HG03097 (cell line): ENCODE results near the gene C4orf46.
"Not testable (repeated sequence)": the region's sequence is repeated elsewhere in the genome, so short reads cannot be mapped to it uniquely, and the experiment has no call there.

Source experiments
- ATAC-seq: cut with Tn5 transposase; IDR thresholded peaks from one replicate; pipeline ENCODE4 v1.9.1; 2021; ENCODE audit not compliant: unreplicated experiment, low FRiP score

C4orf46 gene

DNA sequence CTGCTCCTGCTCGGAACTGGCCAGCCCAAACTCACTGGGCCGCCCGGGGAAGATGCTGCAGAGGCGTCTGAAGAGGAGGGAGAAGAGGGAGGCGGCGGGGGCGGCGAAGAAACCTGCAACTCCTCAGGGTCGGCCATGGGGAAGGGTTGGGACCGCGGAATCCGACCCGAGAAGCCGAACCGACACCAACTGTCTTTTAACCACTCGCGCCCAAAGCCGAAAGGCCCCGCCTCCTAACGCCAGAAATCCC is at the start of gene C4orf46:
Gene C4orf46, minus strand, starts transcription at position 223 of the 250 bp plus-strand sequence. Its CDS starts 86 bp downstream, at position 137.
- ATAC-seq: no peak

DNA sequence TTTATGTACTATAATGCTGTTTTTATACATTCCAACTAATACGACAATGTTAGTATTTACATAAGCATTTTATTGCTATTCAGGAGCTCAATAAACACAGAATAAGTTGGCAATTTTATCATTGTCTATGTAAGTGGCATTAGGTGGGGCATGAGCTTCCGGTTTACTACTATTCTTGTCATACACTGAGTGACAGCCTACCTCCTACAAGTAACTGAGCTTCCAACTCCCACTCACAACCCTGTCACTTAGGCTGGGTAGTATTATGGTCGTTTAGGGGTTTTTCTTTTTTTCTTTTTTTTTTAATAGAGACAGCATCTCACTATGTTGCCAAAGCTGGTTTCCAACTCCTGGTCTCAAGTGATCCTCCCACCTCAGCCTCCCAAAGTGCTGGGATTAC is 44.1 kb upstream of the C4orf46 start:
- no peak for ATAC-seq

DNA sequence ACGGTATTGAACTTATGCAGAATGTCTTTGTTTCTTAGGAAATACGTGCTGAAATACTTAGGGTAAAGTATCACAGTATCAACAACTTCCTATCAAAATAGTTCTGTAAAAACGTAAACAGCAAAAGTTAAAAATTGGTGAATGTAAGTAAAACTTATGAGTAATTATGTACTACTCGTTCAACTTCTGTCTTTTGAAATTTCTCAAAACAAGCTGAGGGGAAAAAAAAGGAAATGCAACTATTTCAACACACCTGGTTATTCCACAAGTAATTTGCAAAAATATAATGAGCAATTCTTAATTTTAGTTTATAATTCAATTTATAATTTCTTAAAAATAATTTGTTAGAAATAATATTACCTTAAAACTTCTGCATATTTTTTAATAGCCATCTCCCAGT is 43.2 kb upstream of the C4orf46 start:
- no peak for ATAC-seq

DNA sequence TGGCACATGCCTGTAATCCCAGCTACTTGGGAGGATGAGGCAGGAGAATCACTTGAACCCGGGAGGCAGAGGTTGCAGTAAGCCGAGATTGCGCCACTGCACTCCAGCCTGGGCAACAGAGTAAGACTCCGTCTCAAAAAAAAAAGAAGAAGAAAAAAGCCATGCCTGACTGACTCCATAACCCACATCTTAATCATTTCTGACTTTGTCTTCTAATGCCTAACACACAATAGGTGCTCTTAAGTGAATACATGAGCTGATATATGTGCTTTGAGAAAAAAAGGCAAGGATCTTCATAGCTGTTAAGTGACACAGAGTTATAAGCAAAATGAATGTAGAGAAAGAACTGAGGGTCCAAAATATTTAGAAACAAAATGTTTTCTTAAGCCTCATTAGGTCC is 40.9 kb upstream of the C4orf46 start:
- not testable (repeated sequence) for ATAC-seq

DNA sequence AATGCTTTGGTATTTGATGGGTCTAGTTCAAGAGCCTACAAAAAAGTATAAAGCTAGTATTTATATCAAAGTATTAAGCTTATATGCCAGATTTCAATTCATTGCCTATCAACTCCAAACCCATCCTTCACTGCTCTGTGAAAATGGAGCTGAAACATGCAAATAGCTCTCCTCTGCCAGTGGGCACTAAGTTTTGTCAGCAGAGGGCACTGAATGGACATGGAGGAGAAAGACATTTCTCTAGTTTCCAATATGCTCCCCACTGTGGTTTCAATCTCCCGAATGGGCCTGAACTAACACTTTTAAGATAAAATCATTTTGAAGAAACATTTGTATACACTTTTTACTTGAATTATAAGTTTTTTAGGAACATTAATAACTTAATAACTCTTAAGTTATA is 39.1 kb upstream of the C4orf46 start:
- ATAC-seq: no peak

DNA sequence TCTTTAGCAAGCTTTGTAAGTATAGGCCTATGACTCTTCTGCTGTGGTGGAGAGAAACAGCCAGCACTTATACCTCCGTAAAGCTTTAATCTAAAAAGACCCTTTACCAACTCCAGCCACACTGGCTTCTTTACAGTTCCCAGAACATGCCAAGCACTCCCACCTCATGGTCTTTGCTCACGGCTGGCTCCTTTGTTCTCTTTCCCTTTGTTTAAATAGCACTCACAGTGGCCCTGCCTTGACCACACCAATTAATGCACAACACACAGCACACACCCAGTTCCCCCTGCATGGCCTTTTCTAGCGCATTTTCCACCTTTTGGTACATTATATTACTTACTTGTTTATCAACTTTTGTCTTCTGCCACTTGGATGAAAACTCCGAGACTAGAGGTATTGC is 32.6 kb upstream of the C4orf46 start:
- no peak for ATAC-seq

DNA sequence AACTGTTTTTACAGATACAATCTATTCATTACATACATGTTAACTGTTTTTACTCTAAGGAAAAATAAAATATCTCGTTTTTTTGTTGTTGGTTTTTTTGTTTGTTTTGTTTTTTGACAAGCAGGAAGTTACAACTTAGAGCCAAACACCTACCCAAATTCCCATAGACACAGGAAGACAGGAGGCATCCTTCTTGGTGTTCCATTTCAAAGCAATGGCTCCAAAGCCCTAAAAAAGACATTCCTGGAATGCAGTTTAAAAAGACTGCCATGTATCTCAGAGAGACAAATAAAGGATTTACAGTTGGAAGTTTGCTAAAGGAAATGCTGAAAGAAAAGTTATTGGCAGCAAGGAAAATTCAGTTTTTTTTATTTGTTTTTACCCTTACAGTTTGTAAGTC is 17.1 kb upstream of the C4orf46 start:
- no peak for ATAC-seq

DNA sequence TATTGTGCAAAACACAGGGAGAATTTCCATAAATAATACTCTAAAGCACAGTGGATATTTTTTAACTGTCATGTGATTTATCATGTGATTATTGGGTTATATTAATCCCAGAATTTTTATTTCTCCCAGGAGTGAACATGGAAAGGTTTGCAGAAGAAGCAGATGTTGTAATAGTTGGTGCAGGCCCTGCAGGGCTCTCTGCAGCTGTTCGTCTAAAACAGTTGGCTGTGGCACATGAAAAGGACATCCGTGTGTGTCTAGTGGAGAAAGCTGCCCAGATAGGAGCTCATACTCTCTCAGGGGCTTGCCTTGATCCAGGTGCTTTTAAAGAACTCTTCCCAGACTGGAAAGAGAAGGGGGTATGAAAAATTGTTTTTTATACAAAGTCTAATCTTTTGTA is 10.4 kb upstream of the C4orf46 start:
- ATAC-seq: no peak

DNA sequence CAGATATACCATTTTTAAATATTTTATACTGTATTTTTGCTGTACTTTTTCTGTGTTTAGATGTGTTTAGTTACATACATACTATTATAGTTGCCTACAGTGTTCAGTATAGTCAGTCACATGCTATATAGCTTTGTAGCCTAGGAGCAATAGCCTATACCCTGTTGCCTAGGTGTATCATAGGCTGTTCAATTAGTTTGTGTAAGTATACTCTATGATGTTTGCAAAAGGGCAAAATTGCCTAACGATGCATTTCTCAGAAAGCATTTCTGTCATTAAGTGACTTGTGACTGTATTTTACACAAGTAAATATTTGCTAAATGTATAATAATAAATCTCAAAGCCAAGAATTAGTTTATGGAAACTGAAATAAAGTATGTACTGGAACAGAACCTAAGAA is 9.9 kb upstream of the C4orf46 start:
- ATAC-seq: no peak

DNA sequence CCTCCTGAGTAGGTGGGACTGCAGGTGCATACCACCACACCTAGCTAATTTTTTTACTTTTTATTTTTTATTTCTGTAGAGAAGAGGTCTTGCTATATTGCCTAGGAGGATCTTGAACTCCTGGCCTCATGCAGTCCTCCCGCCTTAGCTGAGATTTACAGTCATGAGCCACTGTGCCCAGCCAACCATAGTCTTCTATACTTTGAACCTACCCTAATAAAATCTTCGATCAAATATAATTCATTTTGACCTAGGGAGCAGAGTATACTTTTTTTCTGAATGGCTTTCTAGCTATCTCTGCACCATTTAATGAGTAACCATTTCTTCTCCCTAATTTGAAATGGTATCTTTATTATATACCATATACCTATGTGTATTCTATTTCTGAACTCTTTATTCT is 7.1 kb upstream of the C4orf46 start:
- ATAC-seq: no peak

DNA sequence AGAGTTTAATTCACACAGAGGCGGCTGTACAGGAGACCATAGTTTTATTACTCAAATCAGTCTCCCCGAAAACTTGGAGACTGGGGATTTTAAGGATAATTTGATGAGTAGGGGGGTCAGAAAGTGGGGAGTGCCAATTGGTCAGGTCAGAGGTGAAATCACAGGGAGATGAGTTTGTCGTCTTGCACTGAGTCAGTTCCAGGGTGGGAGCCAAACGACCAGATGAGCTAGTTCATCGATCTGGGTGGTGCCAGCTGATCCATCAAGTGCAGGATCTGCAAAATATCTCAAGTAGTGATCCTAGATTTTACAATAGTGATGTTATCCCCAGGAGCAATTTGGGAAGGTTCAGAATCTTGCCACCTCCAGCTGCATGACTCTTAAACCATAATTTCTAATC is 4.4 kb upstream of the C4orf46 start:
- no peak for ATAC-seq

DNA sequence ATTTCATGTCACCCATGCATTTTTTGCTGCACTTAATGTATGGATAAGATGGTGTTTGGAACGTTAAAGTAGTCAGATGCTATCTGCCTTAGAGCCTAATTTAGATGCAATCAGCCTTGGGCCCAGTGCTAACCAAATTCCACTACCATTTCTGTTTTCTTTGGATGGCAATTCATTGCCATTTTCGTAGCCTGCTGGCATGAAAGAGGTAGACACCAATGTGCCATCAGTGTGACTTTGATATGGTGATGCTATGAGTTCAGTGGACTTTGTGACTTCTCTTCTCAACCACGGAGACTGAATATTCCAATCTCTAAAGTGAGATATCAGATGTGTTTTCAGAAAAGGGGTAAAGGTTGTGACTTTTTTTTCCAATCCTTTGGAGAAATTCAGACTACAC is 1.9 kb upstream of the C4orf46 start:
- no peak for ATAC-seq

DNA sequence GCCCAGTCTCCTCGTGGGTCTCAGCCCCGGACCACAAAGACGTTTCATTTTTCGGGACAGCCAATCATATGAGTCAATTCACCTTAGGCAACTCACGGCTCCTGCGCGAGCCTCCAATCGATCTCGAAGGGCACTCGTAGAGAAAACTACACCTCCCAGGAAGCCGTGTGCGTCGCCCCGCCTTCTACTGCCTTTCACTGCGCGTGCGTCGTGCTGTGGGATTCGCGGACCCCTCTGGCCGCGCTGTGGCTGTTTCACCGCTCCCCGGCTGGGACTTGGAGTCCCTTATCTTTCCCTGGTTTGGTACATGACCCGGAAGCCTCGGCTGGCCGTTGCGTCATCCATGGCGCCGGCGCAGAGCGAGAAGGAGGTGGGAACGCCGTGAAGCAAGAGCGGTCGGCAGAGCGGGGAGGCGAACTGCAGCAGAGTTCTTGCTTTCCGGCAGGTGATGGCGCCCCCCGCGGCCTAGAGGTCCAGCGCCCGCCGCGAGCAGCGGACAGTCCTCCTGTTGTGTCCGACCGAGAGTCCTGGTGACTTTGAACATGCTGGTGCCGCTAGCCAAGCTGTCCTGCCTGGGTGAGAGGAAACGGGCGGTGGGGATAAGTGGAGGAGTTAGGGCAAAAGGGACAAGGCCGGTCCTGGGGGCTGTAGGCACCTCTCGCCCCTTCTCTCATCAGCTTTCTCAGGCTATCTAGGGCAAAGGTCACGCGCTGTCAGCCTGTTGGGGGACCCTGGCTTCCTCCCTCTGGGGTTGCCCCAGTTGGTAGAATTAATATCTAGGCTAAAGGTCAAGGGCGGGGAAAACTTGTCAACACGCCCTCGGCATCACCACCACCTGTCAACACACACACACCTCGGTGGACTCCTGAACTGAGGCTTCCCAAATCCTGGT is 474 bp upstream of the C4orf46 start, which contains the start of gene ETFDH:
Gene ETFDH, plus strand, starts transcription at position 382 of the 892 bp plus-strand sequence. Its CDS starts 161 bp downstream, at position 543.
- peak; percentile 85 for ATAC-seq

DNA sequence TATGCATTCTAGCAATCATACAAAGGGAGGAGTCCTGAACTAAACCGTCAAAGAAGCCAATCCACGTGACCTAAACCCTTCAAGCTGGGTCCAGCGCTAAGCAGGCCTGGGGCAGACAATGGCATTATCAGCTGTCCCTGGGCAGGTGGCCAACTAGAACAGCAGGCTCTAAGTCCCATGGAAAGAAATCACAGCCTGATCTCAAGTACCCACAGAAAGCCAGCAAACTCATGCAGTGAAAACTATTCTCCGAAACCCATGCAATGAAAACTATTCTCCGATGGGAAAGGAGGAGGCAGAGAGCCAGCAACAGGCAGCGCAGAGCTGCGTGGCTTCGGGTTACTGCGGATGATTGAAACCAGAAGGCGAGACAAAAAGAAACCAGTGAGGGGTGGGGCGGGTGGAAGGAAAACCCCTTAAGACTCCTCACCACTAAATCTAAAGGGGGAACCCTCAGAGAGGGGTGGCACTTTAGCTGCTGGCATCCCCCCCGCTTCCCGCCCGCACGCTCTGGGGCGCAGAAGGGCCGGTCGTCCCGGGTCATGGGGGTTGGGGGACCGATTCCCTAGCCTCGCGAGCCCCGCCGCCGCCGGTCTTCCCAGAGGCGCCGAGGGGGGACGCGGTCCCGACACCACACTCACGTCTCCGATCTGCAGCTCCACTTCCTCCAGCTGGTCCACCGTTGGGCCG is 567 bp downstream of the C4orf46 start:
- ATAC-seq: peak; percentile 30

DNA sequence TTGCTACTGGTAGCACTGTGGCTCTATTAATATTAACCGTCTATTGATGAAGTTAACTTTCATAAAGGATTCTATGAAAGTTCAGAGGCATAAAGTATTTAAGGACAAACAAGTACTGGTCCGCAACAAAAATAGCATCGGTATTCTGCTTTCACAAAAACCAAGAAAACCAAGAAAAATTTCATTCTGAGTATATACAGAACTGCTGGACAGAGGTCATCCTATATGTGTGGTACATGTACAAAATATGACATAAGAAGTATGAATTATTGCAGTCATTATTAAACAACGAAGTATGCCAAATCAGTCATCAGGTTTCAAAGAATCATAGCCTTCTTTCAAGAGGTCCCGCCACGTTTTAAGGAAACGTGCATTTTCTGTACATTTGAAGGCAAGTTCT is 2.4 kb downstream of the C4orf46 start:
- ATAC-seq: no peak

DNA sequence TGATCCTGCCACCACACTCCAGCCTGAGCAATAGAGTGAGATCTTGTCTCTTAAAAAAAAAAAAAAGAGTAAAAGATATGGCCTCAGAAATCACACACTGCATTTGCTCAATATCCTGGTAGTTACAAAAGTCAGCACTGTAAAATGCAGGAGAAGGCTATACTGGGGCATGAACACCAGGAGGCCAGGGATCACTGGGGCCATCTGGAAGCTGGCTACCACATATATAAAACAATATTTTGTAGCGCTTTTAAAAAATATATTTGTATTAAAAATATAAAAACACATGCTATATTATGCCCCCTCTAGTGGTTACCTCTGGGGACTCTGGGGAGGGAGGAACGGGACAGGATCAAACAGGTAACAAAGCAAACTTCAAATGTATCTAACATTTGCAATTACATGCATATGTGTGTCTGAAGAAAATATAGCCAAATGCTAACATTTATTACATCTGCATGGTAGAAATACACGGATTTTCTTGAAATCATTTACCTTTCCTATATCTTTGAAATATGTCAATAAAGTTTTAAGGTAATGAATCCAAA is 4.0 kb downstream of the C4orf46 start:
- no peak for ATAC-seq

DNA sequence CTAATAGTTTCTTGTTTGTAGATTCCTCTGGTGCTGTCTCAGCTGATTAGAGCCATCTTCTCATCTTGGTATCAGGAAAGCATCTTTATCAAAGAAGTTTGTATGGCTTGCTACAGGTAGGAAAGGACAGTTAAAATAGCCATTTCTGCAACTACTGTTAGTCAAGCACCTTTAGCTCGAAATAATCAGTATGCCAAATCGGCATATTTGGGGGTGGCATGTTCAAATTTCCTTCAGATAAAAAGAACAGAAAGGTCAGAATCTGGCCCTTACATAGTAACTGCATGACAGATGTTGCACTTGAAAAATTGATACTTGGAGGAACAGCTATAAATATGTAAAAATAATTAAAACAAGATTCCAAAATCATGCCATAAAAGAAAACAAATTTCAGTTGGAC is 4.8 kb downstream of the C4orf46 start:
- ATAC-seq: no peak

DNA sequence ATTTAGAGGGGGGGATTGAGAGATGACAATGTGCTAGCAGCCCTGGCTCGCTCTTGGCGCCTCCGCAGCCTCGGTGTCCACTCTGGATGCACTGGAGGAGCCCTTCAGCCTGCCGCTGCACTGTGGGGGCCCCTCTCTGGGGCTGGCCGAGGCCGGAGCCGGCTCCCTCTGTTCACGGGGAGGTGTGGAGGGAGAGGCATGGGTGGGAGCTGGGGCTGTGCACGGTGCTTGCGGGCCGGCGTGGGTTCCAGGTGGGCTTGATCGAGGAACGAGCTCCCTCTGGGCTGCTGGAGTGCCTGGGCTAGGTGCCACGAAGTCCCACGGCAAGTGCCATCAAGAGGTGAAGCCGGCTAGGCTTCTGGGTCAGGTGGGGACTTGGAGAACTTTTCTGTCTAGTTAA is 6.9 kb downstream of the C4orf46 start:
- ATAC-seq: no peak

DNA sequence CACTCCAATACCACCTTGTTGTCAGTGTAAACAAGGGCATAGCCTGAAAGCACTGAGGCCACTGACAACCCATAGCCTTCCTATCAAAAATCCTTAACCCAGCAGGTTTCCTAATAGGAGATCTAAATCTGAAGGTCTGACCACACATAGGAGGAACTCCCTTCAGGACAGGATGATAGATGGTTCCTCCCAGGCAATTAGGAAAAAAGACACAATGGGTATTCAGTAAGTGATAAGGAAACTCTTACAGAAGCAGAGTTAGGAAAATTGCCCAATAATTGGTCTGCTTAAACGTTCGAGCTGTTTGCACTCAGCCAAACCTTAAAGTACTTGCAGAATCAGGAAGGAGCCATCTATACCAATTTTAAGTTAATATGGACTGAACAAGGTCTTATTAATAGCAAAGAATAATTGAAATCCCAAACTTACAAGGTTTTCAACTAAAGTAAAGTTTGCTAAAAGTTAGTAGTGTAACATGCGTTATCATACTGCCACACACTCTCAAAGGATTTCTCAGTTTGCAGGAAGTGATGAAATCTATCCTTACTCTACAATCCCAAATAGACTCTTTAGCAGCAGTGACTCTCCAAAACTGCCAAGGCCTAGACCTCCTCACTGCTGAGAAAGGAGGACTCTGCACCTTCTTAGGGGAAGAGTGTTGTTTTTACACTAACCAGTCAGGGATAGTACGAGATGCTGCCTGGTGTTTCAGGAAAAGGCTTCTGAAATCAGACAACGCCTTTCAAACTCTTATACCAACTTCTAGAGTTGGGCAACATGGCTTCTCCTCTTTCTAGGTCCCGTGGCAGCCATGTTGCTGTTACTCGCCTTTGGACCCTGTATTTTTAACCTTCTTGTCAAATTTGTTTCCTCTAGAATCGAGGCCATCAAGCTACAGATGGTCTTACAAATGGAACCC is 7.7 kb downstream of the C4orf46 start:
- not testable (repeated sequence) for ATAC-seq

DNA sequence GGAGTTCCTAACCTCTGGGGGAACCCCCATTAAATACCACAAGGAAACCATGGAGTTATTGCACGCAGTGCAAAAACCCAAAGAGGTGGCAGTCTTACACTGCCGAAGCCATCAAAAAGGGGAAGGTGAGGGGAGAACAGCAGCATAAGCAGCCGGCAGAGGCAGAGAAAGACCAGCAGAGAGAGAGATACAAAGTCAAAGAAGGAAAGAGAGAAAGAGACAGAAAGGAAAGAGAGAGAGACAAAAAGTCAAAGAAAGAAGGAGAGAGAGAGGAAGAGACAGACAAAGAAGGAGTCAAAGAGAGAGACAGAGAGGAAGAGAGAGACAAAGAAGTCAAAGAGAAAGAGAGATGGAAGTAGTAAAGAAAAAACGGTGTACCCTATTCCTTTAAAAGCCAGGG is 8.4 kb downstream of the C4orf46 start:
- not testable (repeated sequence) for ATAC-seq

DNA sequence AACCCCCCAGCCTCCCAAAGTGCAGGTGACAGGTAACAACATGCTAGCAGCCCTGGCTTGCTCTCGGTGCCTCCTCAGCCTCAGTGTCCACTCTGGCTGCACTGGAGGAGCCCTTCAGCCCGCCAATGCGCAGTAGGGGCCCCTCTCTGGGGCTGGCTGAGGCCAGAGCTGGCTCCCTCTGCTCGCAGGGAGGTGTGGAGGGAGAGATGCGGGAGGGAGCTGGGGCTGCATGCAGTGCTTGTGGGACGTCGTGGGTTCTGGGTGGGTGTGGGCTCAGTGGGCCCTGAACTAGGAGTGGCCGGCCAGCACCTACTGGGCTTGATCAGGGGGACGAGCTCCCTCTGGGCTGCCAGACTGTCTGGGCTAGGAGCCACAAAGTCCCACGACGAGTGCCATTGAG is 14.4 kb downstream of the C4orf46 start:
- no peak for ATAC-seq
